H1 (cell line): Measurements from ENCODE around the gene CGNL1. TPM values are rescaled to one million over a fixed set of nuclear protein-coding genes. Genes with fewer than 3 reads are reported as not detected.
A peak's percentile ranks its signal among the peaks of the same experiment; 100 is the strongest.

Experiments used
- CTCF ChIA-PET: fragments of 300-600 bp; sonication (Branson Sonifier 250); formaldehyde crosslinking; loops from one replicate; lab custom pipeline; 2021; ENCODE audit not compliant: partially characterized antibody; lab: Charles Lee
- POLR2A ChIA-PET: fragments of 300-600 bp; sonication (Branson Sonifier 250); formaldehyde crosslinking; loops from one replicate; lab custom pipeline; 2021; ENCODE audit warnings: inconsistent platforms; ENCODE audit not compliant: partially characterized antibody; lab: Charles Lee
- DNase-seq, 2 experiments: peaks; one replicate each; pipeline versions ENCODE4 v3.0.0 to v3.0.0-alpha.2; 2010 to 2022; ENCODE audit warnings: low spot score in 2 of 2, low read depth in 1 of 2, mixed read lengths in 1 of 2
- FAIRE-seq: peaks from 2 replicates; lab custom pipeline; 2011; peaks lifted over from hg19 to GRCh38; lab: Jason Lieb, UNC
- H2AFZ ChIP-seq: 2 replicates; pipeline ENCODE4 v1.8.1; 2012; ENCODE audit warnings: low read length, inconsistent platforms
- H2AK5ac ChIP-seq: 2 replicates; pipeline ENCODE4 v1.6.1; 2013; ENCODE audit warnings: low read depth, low read length
- H2BK120ac ChIP-seq: replicated peaks from 2 replicates; pipeline ENCODE3; 2013; ENCODE audit warnings: low read depth, low read length, inconsistent platforms
- H2BK12ac ChIP-seq: 2 replicates; pipeline ENCODE4 v1.6.1; 2013; ENCODE audit warnings: low read depth, low read length
- H2BK15ac ChIP-seq: 2 replicates; pipeline ENCODE4 v1.6.1; 2013; ENCODE audit warnings: low read length
- H2BK20ac ChIP-seq: 2 replicates; pipeline ENCODE4 v1.6.1; 2013; ENCODE audit warnings: low read length
- H2BK5ac ChIP-seq: 2 replicates; pipeline ENCODE4 v1.6.1; 2013; ENCODE audit warnings: low read depth, low read length
- H3K14ac ChIP-seq: 2 replicates; pipeline ENCODE4 v1.6.1; 2013; ENCODE audit warnings: inconsistent platforms; ENCODE audit not compliant: insufficient read length
- H3K18ac ChIP-seq: 2 replicates; pipeline ENCODE4 v1.6.1; 2013; ENCODE audit warnings: low read length; ENCODE audit errors: extremely low read depth
- H3K23ac ChIP-seq: 2 replicates; pipeline ENCODE4 v1.6.1; 2013; ENCODE audit warnings: inconsistent platforms; ENCODE audit not compliant: insufficient read length
- H3K23me2 ChIP-seq: 2 replicates; pipeline ENCODE4 v1.6.1; 2013; ENCODE audit warnings: low read depth, low read length
- H3K27ac ChIP-seq: 2 replicates; pipeline ENCODE4 v1.6.1; 2011; ENCODE audit warnings: low read depth, low read length, inconsistent platforms
- H3K27me3 ChIP-seq, 4 experiments: replicated peaks in 1 of 4; 1 replicate in 1 of 4; 2 replicates in 3 of 4; pipeline versions ENCODE4 v1.6.1 to v1.8.1; 2011 to 2013; ENCODE audit warnings: low read length in 3 of 4, mild to moderate bottlenecking in 3 of 4, inconsistent platforms in 2 of 4, mixed read lengths in 2 of 4, moderate library complexity in 1 of 4; ENCODE audit not compliant: control insufficient read depth in 3 of 4, insufficient read depth in 3 of 4; ENCODE audit errors: extremely low read depth in 1 of 4
- H3K36me3 ChIP-seq, 4 experiments: 2 replicates each; pipeline versions ENCODE4 v1.6.1 to v1.8.1; 2011 to 2013; ENCODE audit warnings: mild to moderate bottlenecking in 4 of 4, low read length in 3 of 4, moderate library complexity in 2 of 4, control low read depth in 1 of 4, inconsistent platforms in 1 of 4; ENCODE audit not compliant: insufficient read depth in 4 of 4, control insufficient read depth in 2 of 4
- H3K4ac ChIP-seq: replicated peaks from 2 replicates; pipeline ENCODE3; 2013; ENCODE audit warnings: low read length, low read depth, mixed read lengths, inconsistent platforms; ENCODE audit not compliant: insufficient read length
- H3K4me1 ChIP-seq, 4 experiments: replicated peaks in 1 of 4; 1 replicate in 1 of 4; 2 replicates in 3 of 4; pipeline versions ENCODE4 v1.6.1 to v1.8.1; 2011 to 2013; ENCODE audit warnings: low read length in 3 of 4, inconsistent platforms in 2 of 4, mixed read lengths in 1 of 4; ENCODE audit not compliant: insufficient read depth in 4 of 4, control insufficient read depth in 3 of 4
- H3K4me2 ChIP-seq, 2 experiments: 2 replicates each; pipeline versions ENCODE4 v1.6.1 to v1.8.1; 2011 to 2013; ENCODE audit warnings: low read depth in 2 of 2, low read length in 2 of 2, control low read depth in 1 of 2, inconsistent platforms in 1 of 2, mild to moderate bottlenecking in 1 of 2; ENCODE audit not compliant: insufficient read depth in 1 of 2
- H3K4me3 ChIP-seq, 4 experiments: fragments of 200-600, 300-600 bp in 1 of 4; sonication (generic), shearing (Covaris generic), sonication (Bioruptor Twin) in 1 of 4; 2 replicates each; pipeline versions ENCODE4 v1.5.1 to v1.8.1; 2011 to 2016; ENCODE audit warnings: low read length in 4 of 4, low read depth in 3 of 4, control low read depth in 2 of 4, inconsistent platforms in 2 of 4, mild to moderate bottlenecking in 2 of 4, mixed read lengths in 1 of 4, moderate library complexity in 1 of 4; ENCODE audit not compliant: insufficient read depth in 2 of 4; ENCODE audit errors: extremely low read depth in 1 of 4
- H3K56ac ChIP-seq: replicated peaks from 2 replicates; pipeline ENCODE3; 2013; ENCODE audit warnings: low read depth, mild to moderate bottlenecking, mixed read lengths, low read length, inconsistent platforms; ENCODE audit not compliant: insufficient read length
- H3K79me1 ChIP-seq: 2 replicates; pipeline ENCODE4 v1.6.1; 2013; ENCODE audit warnings: low read depth, low read length, control low read depth
- H3K79me2 ChIP-seq, 2 experiments: 2 replicates each; pipeline versions ENCODE4 v1.6.1 to v1.8.1; 2012 to 2013; ENCODE audit warnings: low read length in 2 of 2, mild to moderate bottlenecking in 2 of 2, inconsistent platforms in 1 of 2; ENCODE audit not compliant: insufficient read depth in 2 of 2, control insufficient read depth in 1 of 2
- H3K9ac ChIP-seq, 4 experiments: replicated peaks in 1 of 4; 1 replicate in 1 of 4; 2 replicates in 3 of 4; pipeline versions ENCODE4 v1.6.1 to v1.8.1; 2011 to 2013; ENCODE audit warnings: low read depth in 3 of 4, low read length in 3 of 4, control low read depth in 2 of 4, mild to moderate bottlenecking in 2 of 4, moderate library complexity in 2 of 4, inconsistent platforms in 1 of 4; ENCODE audit errors: extremely low read depth in 1 of 4
- H3K9me3 ChIP-seq, 2 experiments: 2 replicates each; pipeline versions ENCODE4 v1.6.1 to v1.8.1; 2012 to 2013; ENCODE audit warnings: mild to moderate bottlenecking in 2 of 2, moderate library complexity in 2 of 2, control low read depth in 1 of 2, inconsistent platforms in 1 of 2, low read depth in 1 of 2, low read length in 1 of 2, mixed read lengths in 1 of 2; ENCODE audit not compliant: insufficient read depth in 2 of 2
- H4K20me1 ChIP-seq, 2 experiments: replicated peaks in 1 of 2; 2 replicates each; pipeline versions ENCODE3 to v1.8.1; 2011 to 2013; ENCODE audit warnings: inconsistent platforms in 2 of 2, low read length in 2 of 2, mild to moderate bottlenecking in 1 of 2; ENCODE audit not compliant: insufficient read depth in 2 of 2, control insufficient read depth in 1 of 2
- H4K5ac ChIP-seq: 2 replicates; pipeline ENCODE4 v1.6.1; 2013; ENCODE audit warnings: low read length, low read depth, mixed read lengths, inconsistent platforms; ENCODE audit not compliant: insufficient read length
- H4K8ac ChIP-seq: 2 replicates; pipeline ENCODE4 v1.8.0; 2013; ENCODE audit warnings: mild to moderate bottlenecking, moderate library complexity, low read length, inconsistent platforms; ENCODE audit not compliant: insufficient read depth; ENCODE audit errors: extremely low read depth
- H4K91ac ChIP-seq: replicated peaks from 2 replicates; pipeline ENCODE3; 2013; ENCODE audit warnings: low read length, mixed read lengths, inconsistent platforms; ENCODE audit not compliant: insufficient read length
- CTBP2 ChIP-seq: IDR thresholded peaks from 2 replicates; pipeline ENCODE4 v1.7.0; 2011; ENCODE audit warnings: borderline replicate concordance, mild to moderate bottlenecking, moderate library complexity, mixed read lengths, low read length; ENCODE audit not compliant: insufficient read depth, insufficient read length
- MAX ChIP-seq: IDR thresholded peaks from 2 replicates; pipeline ENCODE4 v1.6.1; 2012; ENCODE audit warnings: inconsistent platforms
- POU5F1 ChIP-seq: IDR thresholded peaks from 2 replicates; pipeline ENCODE4 v1.6.1; 2011; ENCODE audit warnings: low read depth, mild to moderate bottlenecking, low read length, moderate library complexity
- SIX5 ChIP-seq: IDR thresholded peaks from 2 replicates; pipeline ENCODE4 v1.6.1; 2011; ENCODE audit warnings: mild to moderate bottlenecking, low read depth, low read length
- TAF7 ChIP-seq: optimal IDR thresholded peaks from 2 replicates; pipeline ENCODE3; 2011; ENCODE audit warnings: low read depth, mild to moderate bottlenecking, inconsistent platforms, low read length, moderate library complexity, borderline replicate concordance
- WGBS, 2 experiments: shearing (Covaris generic) in 1 of 2; methylation state at CpG; one replicate each; pipeline versions ENCODE4 v1.1.6 to v1.1.7; 2013 to 2015; ENCODE audit warnings: low lambda C conversion rate in 2 of 2, mixed read lengths in 2 of 2, inconsistent platforms in 1 of 2, low coverage in 1 of 2, missing lambda C conversion rate in 1 of 2; ENCODE audit not compliant: insufficient replicate concordance in 2 of 2, insufficient coverage in 1 of 2, insufficient read length in 1 of 2; ENCODE audit errors: extremely low coverage in 1 of 2, missing lambda C conversion rate in 1 of 2; 5-methylcytosine and 5-hydroxymethylcytosine counted together
- polyA plus RNA-seq, 7 experiments: library from polyadenylated mRNA; depleted of rRNA in 3 of 7; stranded (reverse) in 5 of 7; unstranded in 2 of 7; fragments of >200 nt in 5 of 7; fragments of 200-250 nt in 2 of 7; gene quantifications; 1 replicate in 5 of 7; 2 replicates in 1 of 7; 4 replicates in 1 of 7; pipeline versions ENCODE4 v1.2.1 to v1.2.3, GENCODE V29; 2011 to 2013; ENCODE audit warnings: missing spikeins in 2 of 7, mixed read lengths in 2 of 7
- total RNA-seq: library from RNA; stranded (reverse); fragmentation: NEBNext Ultra II Directional; extraction: Animal tissue kit (Norgen Biotek cat#: 25700); gene quantifications from 2 replicates; pipeline ENCODE4 v1.2.1, GENCODE V29; 2021

The CGNL1 gene
- total and polyA plus RNA-seq, 2 of the 8 experiments (the other 6 are each of a cell fraction or from before 2014, with no cell fraction given), result 21.8 to 75.6 TPM

- TF ChIP-seq CTBP2, result no peak
- TF ChIP-seq TAF7, result no peak
- TF ChIP-seq MAX, result no peak
- TF ChIP-seq SIX5, result no peak
- no peak for TF ChIP-seq POU5F1
- no peaks in the 10 kb centered on the region; a peak in 1 of 4 replicates for H3K9me3 ChIP-seq
- H2BK120ac ChIP-seq, result no peak overlapping the region
- POLR2A ChIA-PET, result interaction anchor here (1.4 to 4.1 kb wide), 4 partner anchors 10 to 26 kb away, joined by 4 to 30 read pairs (median 4); no protein-coding TSS in a partner anchor
- H3K79me2 ChIP-seq, result peaks cover 0 to 90% of the 10 kb centered on the region in 2 experiments; a peak in 2 of 4 replicates
- H4K91ac ChIP-seq, result no peak overlapping the region
- H3K23ac ChIP-seq, result no peak overlapping the region
- no peak overlapping the region for H2BK5ac ChIP-seq
- no peak overlapping the region for H2BK15ac ChIP-seq
- FAIRE-seq (no peak), DNase-seq (no peak)
- H2BK20ac ChIP-seq, result no peak overlapping the region
- no peak overlapping the region for H3K18ac ChIP-seq
- no peaks in the 10 kb centered on the region for H3K23me2 ChIP-seq
- no peak overlapping the region for H4K8ac ChIP-seq
- no peaks in the 10 kb centered on the region for H3K27me3 ChIP-seq
- no peak overlapping the region for H3K4me2 ChIP-seq
- no peak overlapping the region for H4K5ac ChIP-seq
- H3K14ac ChIP-seq, result no peak overlapping the region
- no peak overlapping the region for H3K56ac ChIP-seq
- peaks cover 0 to 27% (median 0%) of the 10 kb centered on the region in 4 experiments; a peak in 3 of 8 replicates for H3K36me3 ChIP-seq
- no peak overlapping the region for H2AFZ ChIP-seq
- H2BK12ac ChIP-seq, result no peak overlapping the region
- H2AK5ac ChIP-seq, result peak overlapping the region; percentile 11; the same call in 1 of the 2 replicates
- peaks cover 14% of the 10 kb centered on the region for H3K79me1 ChIP-seq
- peaks cover 7 to 24% (median 14%) of the 10 kb centered on the region in 4 experiments for H3K4me1 ChIP-seq
- H3K9ac ChIP-seq, result no peak overlapping the region
- peaks cover 0 to 2% of the 10 kb centered on the region in 2 experiments for H4K20me1 ChIP-seq
- H3K4ac ChIP-seq, result no peak overlapping the region
- WGBS, 2 experiments, result 74% methylated on average over 4 of the region's 4 CpGs; no CpG with 5 or more reads in 1 of the 2 experiments
- no peak overlapping the region for H3K27ac ChIP-seq
- no peak overlapping the region for H3K4me3 ChIP-seq
- CTCF ChIA-PET, result interaction anchor here (1.0 kb wide), 1 partner anchor 63 kb away, joined by 4 read pairs; no protein-coding TSS in a partner anchor
Measured at GRCh38 chr15:57403017-57403416, 26.7 kb downstream of the CGNL1 start.
